GM12878 (cell line): ENCODE data around the gene SPINK8. TPM values are rescaled to one million over a fixed set of nuclear protein-coding genes. Genes with fewer than 3 reads are reported as not detected.

Source experiments
- ATAC-seq: fragments of 200-7000 bp; cut with Tn5 transposase; 3 replicates; pipeline ENCODE4 v1.9.1; 2020; ENCODE audit warnings: mild to moderate bottlenecking, moderate library complexity
- BruUV-seq: library from RNA; stranded (reverse); fragments of 400-500 nt; replicated peaks from 2 replicates; lab custom pipeline; 2021; lab: Mats Ljungman, UMichigan
- CTCF ChIA-PET: fragments of 300-600 bp; sonication (Branson Sonifier 250); formaldehyde crosslinking; extraction: SDS; loops from one replicate; lab custom pipeline; 2021; ENCODE audit warnings: inconsistent platforms; lab: Yijun Ruan, JAX
- POLR2A ChIA-PET: fragments of 350-600 bp; formaldehyde crosslinking; extraction: SDS; loops from one replicate; lab custom pipeline; 2021; ENCODE audit warnings: inconsistent platforms; lab: Charles Lee
- RAD21 ChIA-PET: fragments of 300-600 bp; sonication (Branson Sonifier 250); formaldehyde crosslinking; loops from one replicate; lab custom pipeline; 2023; ENCODE audit warnings: antibody characterized with exemption; ENCODE audit not compliant: unreplicated experiment; lab: Charles Lee
- SMC1A ChIA-PET: fragments of 300-600 bp; sonication (Branson Sonifier 250); formaldehyde crosslinking; loops from one replicate; lab custom pipeline; 2023; ENCODE audit not compliant: unreplicated experiment, uncharacterized antibody; lab: Charles Lee
- DNase-seq: peaks from one replicate; pipeline ENCODE4 v3.0.0-alpha.2; 2011; ENCODE audit warnings: low read depth, low spot score
- FAIRE-seq: peaks from 3 replicates; lab custom pipeline; 2011; peaks lifted over from hg19 to GRCh38; lab: Jason Lieb, UNC
- H2AFZ ChIP-seq: 2 replicates; pipeline ENCODE4 v1.6.0; 2011; ENCODE audit warnings: low read depth, low read length, control low read depth; ENCODE audit not compliant: control insufficient read depth
- H3K27ac ChIP-seq: 2 replicates; pipeline ENCODE4 v1.5.1; 2011; ENCODE audit warnings: control low read depth; ENCODE audit not compliant: control insufficient read depth, insufficient read depth
- H3K27me3 ChIP-seq, 2 experiments: replicated peaks in 1 of 2; 2 replicates each; pipeline versions ENCODE4 v1.6.0 to v1.6.1; 2011; ENCODE audit warnings: low read length in 1 of 2; ENCODE audit not compliant: control insufficient read depth in 2 of 2, insufficient read depth in 2 of 2
- H3K36me3 ChIP-seq, 2 experiments: 2 replicates each; pipeline ENCODE4 v1.5.1; 2011; ENCODE audit warnings: low read length in 1 of 2; ENCODE audit not compliant: control insufficient read depth in 2 of 2, insufficient read depth in 2 of 2
- H3K4me1 ChIP-seq: 2 replicates; pipeline ENCODE4 v1.6.1; 2011; ENCODE audit warnings: mild to moderate bottlenecking, low read length, moderate library complexity, mixed read lengths; ENCODE audit not compliant: control insufficient read depth, insufficient read depth
- H3K4me2 ChIP-seq: 2 replicates; pipeline ENCODE4 v1.6.0; 2011; ENCODE audit warnings: control low read depth; ENCODE audit not compliant: control insufficient read depth, insufficient read depth
- H3K4me3 ChIP-seq: fragments of 200-600 bp; sonication (generic); 2 replicates; pipeline ENCODE4 v1.5.1; 2016
- H3K79me2 ChIP-seq: 2 replicates; pipeline ENCODE4 v1.6.0; 2011; ENCODE audit warnings: low read length; ENCODE audit not compliant: control insufficient read depth, insufficient read depth
- H3K9ac ChIP-seq: 2 replicates; pipeline ENCODE4 v1.8.0; 2011; ENCODE audit warnings: low read length, control low read depth, mixed read lengths; ENCODE audit not compliant: control insufficient read depth, insufficient read depth
- H3K9me3 ChIP-seq: replicated peaks from 3 replicates; pipeline ENCODE4 v1.5.1; 2011; ENCODE audit warnings: mild to moderate bottlenecking, low read length; ENCODE audit not compliant: control insufficient read depth, insufficient read depth
- H4K20me1 ChIP-seq: 2 replicates; pipeline ENCODE4 v1.6.0; 2011; ENCODE audit not compliant: control insufficient read depth, insufficient read depth
- BHLHE40 ChIP-seq, 2 experiments: fragments of 450-650 bp in 1 of 2; IDR thresholded peaks; 2 replicates each; pipeline ENCODE4 v1.6.1; 2011 to 2017; ENCODE audit warnings: low read depth in 2 of 2, borderline replicate concordance in 1 of 2, improper control_type of control experiment in 1 of 2, low read length in 1 of 2, mild to moderate bottlenecking in 1 of 2
- BRCA1 ChIP-seq: IDR thresholded peaks from 2 replicates; pipeline ENCODE4 v1.6.1; 2011; ENCODE audit warnings: low read depth, low read length, improper control_type of control experiment
- HSF1 ChIP-seq: fragments of 150-350 bp; IDR thresholded peaks from 2 replicates; pipeline ENCODE4 v1.6.1; 2014; ENCODE audit warnings: mild to moderate bottlenecking, low read depth, low read length
- JUNB ChIP-seq: IDR thresholded peaks from 2 replicates; pipeline ENCODE4 v1.6.1; 2016; ENCODE audit warnings: antibody characterized with exemption, mild to moderate bottlenecking
- NR2C2 ChIP-seq: IDR thresholded peaks from 2 replicates; pipeline ENCODE4 v1.6.1; 2011; ENCODE audit warnings: borderline replicate concordance, low read depth; ENCODE audit not compliant: control insufficient read depth, insufficient read length
- RAD51 ChIP-seq: fragments of 450-650 bp; IDR thresholded peaks from 2 replicates; pipeline ENCODE4 v1.6.1; 2016; ENCODE audit warnings: moderate library complexity, mild to moderate bottlenecking, inconsistent platforms
- RUNX3 ChIP-seq: IDR thresholded peaks from 2 replicates; pipeline ENCODE4 v1.6.1; 2012; ENCODE audit warnings: low read length, inconsistent platforms
- TCF12 ChIP-seq: IDR thresholded peaks from 2 replicates; pipeline ENCODE4 v1.6.1; 2011; ENCODE audit warnings: low read depth, mild to moderate bottlenecking, low read length
- ZBTB40 ChIP-seq: fragments of 450-650 bp; IDR thresholded peaks from 2 replicates; pipeline ENCODE4 v1.6.1; 2016; ENCODE audit warnings: mild to moderate bottlenecking, moderate library complexity, borderline replicate concordance
- WGBS: methylation state at CpG from one replicate; pipeline ENCODE4 v1.1.6; 2016; ENCODE audit warnings: low lambda C conversion rate; ENCODE audit not compliant: insufficient replicate concordance, insufficient coverage; ENCODE audit errors: missing lambda C conversion rate; 5-methylcytosine and 5-hydroxymethylcytosine counted together
- in situ Hi-C: fragments of 300-500 bp; cut with MboI; formaldehyde crosslinking; loops from 9 replicates; pipeline ENCODE4 v1.14.3; 2018; ENCODE audit warnings: mixed read lengths
- intact Hi-C: fragments of 100-400 bp; cut with micrococcal nuclease; formaldehyde crosslinking; loops from one replicate; pipeline ENCODE4 v1.14.2; 2022; ENCODE audit not compliant: unreplicated experiment
- polyA plus RNA-seq, 11 experiments: library from polyadenylated mRNA; depleted of rRNA in 4 of 11; unstranded in 6 of 11; stranded (reverse) in 5 of 11; fragments of >200 nt; fragmentation: Nextera tagmentation in 4 of 11; fragmentation: Illumina TruSeq in 1 of 11; extraction: Ambion mirVana in 4 of 11; extraction: Trizol in 1 of 11; gene quantifications; 1 replicate in 1 of 11; 2 replicates in 10 of 11; pipeline versions ENCODE4 v1.2.1 to v1.2.3, GENCODE V29; 2011 to 2016; ENCODE audit warnings: inconsistent platforms in 2 of 11, missing spikeins in 2 of 11, low read depth in 1 of 11
- total RNA-seq, 4 experiments: library from RNA; depleted of rRNA in 3 of 4; stranded (reverse); fragments of >200 nt in 3 of 4; fragmentation: Illumina TruSeq in 1 of 4; extraction: Trizol in 1 of 4; gene quantifications; 2 replicates each; pipeline versions ENCODE4 v1.2.1 to v1.2.3, GENCODE V29; 2013 to 2021

The SPINK8 gene
- total and polyA plus RNA-seq, 10 of the 15 experiments (the other 5 are each of a cell fraction or from before 2014, with no cell fraction given) = not detected

DNA sequence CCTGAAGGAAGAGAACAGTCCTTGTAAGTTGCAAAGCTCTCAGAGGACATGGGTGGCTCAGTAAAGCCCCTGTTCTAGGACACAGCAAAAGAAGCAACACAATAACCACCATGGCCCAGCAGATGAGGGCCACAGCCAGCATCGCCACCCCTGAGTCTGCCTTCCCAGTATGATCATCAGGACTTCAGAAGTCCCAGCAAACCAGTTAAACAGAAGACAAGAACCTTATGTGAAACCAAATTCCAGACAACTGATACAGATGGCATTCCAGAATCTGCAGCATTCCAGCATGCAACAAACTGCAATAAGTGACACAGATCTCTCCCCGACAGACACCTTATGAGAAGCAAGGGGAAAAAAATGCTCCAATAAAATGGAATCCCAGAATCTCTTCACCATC, 30.4 kb downstream of the SPINK8 start:
- H3K36me3 ChIP-seq = no peaks in the 10 kb centered on the region; a peak in 1 of 4 replicates
- TF ChIP-seq NR2C2 (no peak), RAD51 (no peak), HSF1 (no peak)
- TF ChIP-seq, all 136 proteins: peak for 0
- BruUV-seq = no TSS peak
- ATAC-seq (no peak), FAIRE-seq (no peak), DNase-seq (no peak)
- CTCF ChIA-PET = no interaction called here
- Histone ChIP-seq H2AFZ (no peak overlapping the region), H3K4me1 (peaks cover 10% of the 10 kb centered on the region), H3K9me3 (no peaks in the 10 kb centered on the region), H3K4me2 (no peak overlapping the region), H3K4me3 (no peak overlapping the region), H3K9ac (no peak overlapping the region), H3K79me2 (peaks cover 27% of the 10 kb centered on the region), H3K27me3 (no peaks in the 10 kb centered on the region), H3K27ac (no peak overlapping the region), H4K20me1 (no peaks in the 10 kb centered on the region)
- RAD21 ChIA-PET = no interaction called here
- SMC1A ChIA-PET = no interaction called here
- 97% methylated on average over 2 of the region's 2 CpGs for WGBS
- in situ Hi-C loops = no loop called here
- POLR2A ChIA-PET = no interaction called here
- intact Hi-C loops = loop anchor here (5.0 kb wide), 1 partner anchor 71 kb away; no protein-coding TSS in a partner anchor

GRCh38 chr3:48301800-48302166, 31.7 kb downstream of the SPINK8 start:
- in situ Hi-C loops = no loop called here
- peaks cover 12% of the 10 kb centered on the region for H3K4me1 ChIP-seq
- peak overlapping the region; percentile 97 for H3K4me2 ChIP-seq
- DNase-seq (no peak), FAIRE-seq (no peak), ATAC-seq (peak; percentile 22)
- peak overlapping the region; percentile 93 for H2AFZ ChIP-seq
- H3K4me3 ChIP-seq = peak overlapping the region; percentile 89
- CTCF ChIA-PET = interaction anchor here (0.8 to 4.7 kb wide), 2 partner anchors 134 to 255 kb away, joined by 3 to 31 read pairs; no protein-coding TSS in a partner anchor
- H3K27ac ChIP-seq = peak overlapping the region; percentile 95
- TSS peak; percentile 95 for BruUV-seq
- TF ChIP-seq BRCA1 (no peak), RUNX3 (peak; percentile 39; the same call in 1 of the 2 replicates), ZBTB40 (peak; percentile 13; the same call in 1 of the 2 replicates), TCF12 (0 out of 2 replicates have a peak, but pooled peaks have one; percentile 17), JUNB (peak; percentile 21; the same call in 1 of the 2 replicates), BHLHE40 (IDR thresholded peaks at IDR 0.05; ENCODE audit: borderline replicate concordance in 1 of 2, low read depth in 2 of 2, low read length in 1 of 2) (peak in 1 of 2 experiments; percentile 15; a peak in 1 of 4 replicates)
- H3K9ac ChIP-seq = peak overlapping the region; percentile 96
- POLR2A ChIA-PET = interaction anchor here (0.6 kb wide), 1 partner anchor 118 kb away, joined by 3 read pairs; no protein-coding TSS in a partner anchor
- no peaks in the 10 kb centered on the region for H3K9me3 ChIP-seq
- SMC1A ChIA-PET = interaction anchor here (0.7 kb wide), 2 partner anchors 21 to 78 kb away, joined by 3 read pairs; no protein-coding TSS in a partner anchor
- RAD21 ChIA-PET = interaction anchor here (0.7 to 2.1 kb wide), 4 partner anchors 107 to 196 kb away, joined by 3 to 7 read pairs (median 3); partner anchors contain the start of genes CCDC51 and TMA7
- H3K36me3 ChIP-seq = peaks cover 0 to 2% of the 10 kb centered on the region in 2 experiments; a peak in 3 of 4 replicates
- no peaks in the 10 kb centered on the region for H3K27me3 ChIP-seq
- intact Hi-C loops = loop anchor here (5.0 kb wide), 1 partner anchor 69 kb away; no protein-coding TSS in a partner anchor
- no peaks in the 10 kb centered on the region for H4K20me1 ChIP-seq
- 0% methylated on average over 10 of the region's 10 CpGs for WGBS
- peaks cover 27% of the 10 kb centered on the region for H3K79me2 ChIP-seq
